ENCODE data around the gene BCKDHA.

Gene BCKDHA

DNA sequence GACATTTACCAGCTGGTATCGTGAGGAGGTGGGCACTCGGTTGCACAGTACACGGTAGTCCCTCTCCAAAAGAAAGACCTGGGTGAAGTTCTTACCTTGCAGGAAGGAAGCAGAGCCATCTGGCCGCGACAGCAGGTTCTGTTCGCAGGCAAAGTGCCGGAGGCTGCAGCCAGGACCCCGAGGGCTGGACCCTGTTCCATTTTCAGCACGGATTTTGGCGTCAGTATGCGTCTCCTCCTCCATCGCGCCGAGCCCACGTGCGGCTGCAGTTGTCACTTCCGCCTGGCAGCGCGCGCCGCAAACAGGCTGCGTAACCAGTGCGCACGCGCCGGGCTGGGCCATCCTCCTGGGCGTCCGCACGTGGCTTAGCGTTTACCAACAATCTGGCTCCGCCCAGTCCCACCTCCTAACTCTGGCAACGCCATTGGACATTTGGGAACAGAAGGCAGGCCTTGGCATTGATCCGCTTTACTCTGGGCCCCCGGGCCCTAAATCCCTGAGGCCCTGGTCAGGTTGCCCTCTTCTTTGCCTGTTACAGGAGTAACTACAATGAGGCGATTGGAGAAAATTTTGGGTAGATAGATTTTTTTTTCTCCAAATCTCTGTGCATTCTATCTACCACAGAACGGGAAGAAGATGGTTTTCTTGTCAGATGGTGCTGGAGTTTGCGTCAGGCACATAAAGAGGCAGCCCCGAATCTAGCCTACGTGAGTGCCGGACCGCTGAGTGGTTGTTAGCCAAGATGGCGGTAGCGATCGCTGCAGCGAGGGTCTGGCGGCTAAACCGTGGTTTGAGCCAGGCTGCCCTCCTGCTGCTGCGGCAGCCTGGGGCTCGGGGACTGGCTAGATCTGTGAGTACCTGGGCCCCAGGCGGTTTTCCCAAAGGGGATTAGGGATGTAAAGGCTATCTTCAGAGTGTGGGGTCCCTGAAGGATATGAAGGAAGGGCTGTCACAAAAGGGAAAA, at the start of gene BCKDHA, which contains the start of gene EXOSC5:
Gene BCKDHA (plus strand): TSS at position 733 of the 964 bp plus-strand sequence. CDS start 10 bp downstream, at position 743.
Gene EXOSC5 (minus strand): TSS at position 274 of the 964 bp plus-strand sequence. CDS start 31 bp downstream, at position 243.
- DNase-seq (ENCODE audit: low read depth in 2 of 2, low spot score in 1 of 2) = peak; percentile 98 to 99

- no peak for DNase-seq (ENCODE audit: low read depth in 2 of 2, low spot score in 1 of 2)
Observed at GRCh38 chr19:41350735-41351338, 46.8 kb upstream of the BCKDHA start.

GRCh38 chr19:41351339-41352245, 46.0 kb upstream of the BCKDHA start:
- DNase-seq (ENCODE audit: low read depth in 2 of 2, low spot score in 1 of 2) = peak; percentile 80 to 88

DNA sequence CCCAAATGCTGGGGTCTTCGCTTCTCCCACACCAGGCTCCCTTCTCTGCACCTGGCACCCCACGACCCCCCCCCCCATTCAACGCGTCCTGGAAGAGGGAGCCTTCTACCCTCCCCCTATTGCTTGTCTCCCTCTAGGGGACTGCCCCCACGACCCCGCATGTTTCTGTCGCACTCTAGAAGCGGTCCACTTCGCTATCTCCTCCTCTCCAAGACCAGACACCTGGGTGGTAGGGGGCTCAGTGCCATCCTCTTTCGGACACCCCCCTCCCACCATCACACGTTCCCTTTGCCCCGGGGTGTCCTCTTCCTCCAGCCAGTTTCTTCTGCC, 45.4 kb upstream of the BCKDHA start:
- DNase-seq (ENCODE audit: low read depth in 2 of 2, low spot score in 1 of 2) = no peak

GRCh38 chr19:41352609-41353465, 44.8 kb upstream of the BCKDHA start:
- peak; percentile 46 to 68 for DNase-seq (ENCODE audit: low read depth in 2 of 2, low spot score in 1 of 2)

DNA sequence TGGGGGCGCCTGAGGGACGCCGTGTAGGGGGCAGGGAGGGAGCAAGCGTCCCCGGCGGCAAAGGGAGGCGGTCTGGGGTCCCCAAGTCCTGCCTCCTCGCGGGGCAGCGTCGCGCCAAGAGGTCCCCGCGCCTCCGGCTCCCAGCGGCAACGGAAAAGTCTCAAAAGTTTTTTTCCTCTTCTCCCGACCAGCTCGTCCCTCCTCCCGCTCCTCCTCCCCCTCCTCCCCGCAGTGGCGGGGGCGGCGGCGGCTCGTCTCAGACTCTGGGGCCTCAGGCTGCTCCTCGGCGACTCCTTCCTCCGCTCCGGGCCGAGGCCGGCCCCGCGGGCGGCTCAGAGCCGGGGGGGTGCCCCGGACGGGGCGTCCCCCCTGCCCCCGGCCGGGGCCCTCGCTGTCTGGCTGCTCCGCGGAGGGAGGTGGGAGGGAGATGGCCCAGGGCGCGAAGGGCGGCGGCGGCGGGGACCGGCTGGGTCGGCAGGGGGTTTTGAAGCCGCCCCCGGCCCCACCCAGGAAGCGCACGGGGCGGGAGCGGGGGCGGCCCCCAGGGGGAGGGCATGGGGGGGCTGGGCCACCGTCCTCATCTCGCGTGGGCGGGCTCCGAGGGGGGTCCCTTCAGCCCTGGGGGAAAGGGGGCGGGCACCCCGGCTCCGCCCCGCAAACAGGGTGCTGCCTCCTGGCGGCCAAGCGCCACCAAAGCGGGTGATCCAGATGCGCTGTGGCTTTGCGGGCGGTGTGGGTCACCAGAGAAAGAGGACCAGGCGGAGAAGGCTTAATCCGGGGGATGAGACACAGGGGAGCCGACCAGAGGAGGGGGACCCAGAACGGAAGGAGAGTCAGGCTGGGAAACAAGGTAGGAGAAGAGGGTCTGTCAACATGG, 43.9 kb upstream of the BCKDHA start, which contains the start of gene TGFB1:
Gene TGFB1 (minus strand): TSS at position 457 of the 877 bp plus-strand sequence. CDS start 878 bp downstream, outside the sequence.
- DNase-seq (ENCODE audit: low read depth in 2 of 2, low spot score in 1 of 2) = peak; percentile 84 to 93

GRCh38 chr19:41354343-41354953, 43.2 kb upstream of the BCKDHA start:
- DNase-seq (ENCODE audit: low read depth in 2 of 2, low spot score in 1 of 2) = no peak

GRCh38 chr19:41355035-41355434, 42.6 kb upstream of the BCKDHA start:
- DNase-seq (ENCODE audit: low read depth in 2 of 2, low spot score in 1 of 2) = no peak

GRCh38 chr19:41355802-41356201, 41.8 kb upstream of the BCKDHA start:
- no peak for DNase-seq (ENCODE audit: low read depth in 2 of 2, low spot score in 1 of 2)

- DNase-seq (ENCODE audit: low read depth in 2 of 2, low spot score in 1 of 2) = no peak
Observed at GRCh38 chr19:41356984-41357739, 40.5 kb upstream of the BCKDHA start.

DNA sequence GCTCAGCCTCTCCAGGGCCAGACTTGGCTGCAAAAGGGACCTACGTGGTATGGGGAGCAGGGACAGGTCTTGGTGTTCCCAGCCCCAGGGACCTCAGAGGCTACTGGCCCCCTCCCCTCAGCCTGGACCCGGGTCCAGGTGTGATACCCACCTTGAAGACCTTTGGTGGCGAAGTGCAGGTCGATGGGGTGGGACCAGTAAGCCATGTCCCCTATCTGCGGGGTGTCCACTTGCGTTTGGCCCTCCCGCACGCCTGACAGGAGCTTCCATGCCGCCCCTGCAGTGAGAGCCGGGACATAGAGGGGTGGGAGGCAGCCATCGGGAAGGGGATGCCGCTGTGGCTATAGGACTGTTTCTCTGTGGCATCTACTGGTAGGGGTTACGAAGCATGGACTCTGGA, 39.9 kb upstream of the BCKDHA start:
- DNase-seq (ENCODE audit: low read depth in 2 of 2, low spot score in 1 of 2) = no peak

DNA sequence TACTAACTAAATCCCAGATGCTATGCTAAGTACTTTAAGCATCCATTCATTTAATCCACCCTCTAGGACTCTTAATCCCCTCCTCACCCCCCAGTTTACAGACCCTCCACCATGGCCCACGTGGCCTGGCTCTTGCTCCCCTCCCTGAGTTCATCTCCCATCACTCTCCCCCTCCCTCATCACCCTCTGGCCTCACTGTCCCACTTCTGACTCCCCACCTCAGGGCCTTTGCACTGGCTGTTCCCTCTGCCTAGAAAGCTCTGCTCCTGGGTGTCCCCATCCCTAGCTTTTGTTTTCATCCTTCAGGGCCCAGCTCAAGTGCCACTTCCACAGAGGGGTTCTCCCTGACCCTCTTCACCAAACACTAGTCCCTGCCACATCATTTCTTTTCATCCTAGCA, 37.9 kb upstream of the BCKDHA start:
- DNase-seq (ENCODE audit: low read depth in 2 of 2, low spot score in 1 of 2) = no peak

- DNase-seq (ENCODE audit: low read depth in 2 of 2, low spot score in 1 of 2) = no peak
Observed at GRCh38 chr19:41362143-41362847, 35.3 kb upstream of the BCKDHA start.

DNA sequence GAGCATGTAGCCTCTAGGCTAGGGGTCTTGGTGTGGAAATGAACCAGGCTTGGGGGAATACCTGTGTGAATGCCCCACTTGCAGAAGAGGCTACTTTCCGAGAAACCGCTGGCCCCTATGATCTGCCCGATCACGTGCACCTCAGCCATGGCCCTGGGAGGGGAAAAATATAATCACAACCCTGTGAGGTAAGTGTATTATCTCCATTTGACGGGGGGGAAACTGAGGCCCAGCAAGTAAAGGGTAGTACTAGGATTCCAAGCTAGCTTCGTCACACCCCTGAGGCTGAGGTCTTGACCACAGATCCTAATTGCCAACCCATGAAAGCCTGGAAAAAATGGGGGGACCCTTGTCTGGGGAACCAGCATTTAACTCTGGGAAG, 34.3 kb upstream of the BCKDHA start:
- no peak for DNase-seq (ENCODE audit: low read depth in 2 of 2, low spot score in 1 of 2)

DNA sequence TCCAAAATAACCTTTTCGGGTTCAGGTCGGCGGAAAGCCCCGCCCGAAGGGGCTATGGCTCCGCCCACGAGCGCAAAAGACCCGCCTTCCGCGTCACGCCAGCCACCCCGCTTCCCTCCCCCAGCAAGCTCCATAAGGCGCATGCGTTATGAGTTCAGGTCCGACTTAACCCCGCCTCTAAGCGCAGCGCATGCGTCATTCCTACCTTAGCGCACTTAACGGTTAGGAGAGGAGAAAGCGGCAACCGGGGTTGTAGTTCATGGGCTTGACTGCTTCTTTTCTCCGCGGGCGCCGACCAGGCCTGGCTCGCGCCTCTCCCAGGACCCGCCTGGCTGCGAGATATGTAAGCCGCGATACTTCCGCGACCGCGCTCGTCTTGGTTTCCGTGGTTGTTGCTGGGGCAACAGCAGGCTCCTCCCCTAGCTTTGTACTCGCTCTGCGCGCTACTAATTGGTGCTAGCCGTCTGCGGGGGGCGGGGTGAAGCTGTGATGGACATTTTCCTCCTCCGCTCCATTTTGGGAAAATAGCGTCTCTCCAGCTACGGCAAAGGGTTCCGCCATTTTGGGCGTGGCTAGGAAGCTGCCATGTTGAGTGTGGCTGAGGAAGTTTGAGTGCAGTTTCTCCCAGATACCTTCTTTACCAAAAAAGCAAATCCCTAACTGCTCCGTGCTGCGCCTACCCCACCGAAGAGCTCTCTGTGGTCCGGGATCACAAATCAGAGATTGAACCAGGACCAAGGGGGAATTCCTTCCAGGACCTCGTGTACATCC, 33.7 kb upstream of the BCKDHA start, which contains the start of gene B9D2:
Gene B9D2 (minus strand): TSS at position 397 of the 771 bp plus-strand sequence. CDS start 630 bp downstream, outside the sequence.
- DNase-seq (ENCODE audit: low read depth in 2 of 2, low spot score in 1 of 2) = peak; percentile 95 to 98
